WTC11 (cell line): Measurements from ENCODE around the gene ABHD18. TPM values are rescaled to one million over a fixed set of nuclear protein-coding genes. Genes with fewer than 3 reads are reported as not detected.

Source experiments
- ATAC-seq: fragments of 200-7000 bp; cut with Tn5 transposase; 2 replicates; pipeline ENCODE4 v1.10.0; 2021; ENCODE audit warnings: mild to moderate bottlenecking, moderate library complexity
- CTCF ChIA-PET: fragments of 300-600 bp; sonication (Branson Sonifier 250); formaldehyde crosslinking; loops from one replicate; lab custom pipeline; 2021; ENCODE audit warnings: antibody characterized with exemption; lab: Charles Lee
- POLR2A ChIA-PET: fragments of 350-600 bp; sonication (Branson Sonifier 250); formaldehyde crosslinking; loops from one replicate; lab custom pipeline; 2021; ENCODE audit warnings: antibody characterized with exemption; lab: Charles Lee
- DNase-seq: peaks from one replicate; pipeline ENCODE4 v3.0.0; 2021; ENCODE audit warnings: low spot score
- H3K27ac Mint-ChIP-seq: 2 replicates; pipeline ENCODE4 v1.8.0; 2021; ENCODE audit warnings: mixed read lengths
- H3K27me3 Mint-ChIP-seq: 2 replicates; pipeline ENCODE4 v1.8.0; 2021; ENCODE audit warnings: low read depth, mild to moderate bottlenecking, moderate library complexity, mixed read lengths
- H3K36me3 Mint-ChIP-seq: 2 replicates; pipeline ENCODE4 v1.8.0; 2021; ENCODE audit warnings: mixed read lengths
- H3K4me1 Mint-ChIP-seq: 2 replicates; pipeline ENCODE4 v1.8.0; 2022; ENCODE audit warnings: mixed read lengths
- H3K4me3 Mint-ChIP-seq: 2 replicates; pipeline ENCODE4 v1.8.0; 2021; ENCODE audit warnings: mild to moderate bottlenecking, moderate library complexity, mixed read lengths
- H3K9me3 Mint-ChIP-seq: 2 replicates; pipeline ENCODE4 v1.8.0; 2021; ENCODE audit warnings: mixed read lengths
- ATF1 ChIP-seq: sonication (generic); formaldehyde crosslinking; IDR thresholded peaks from 2 replicates; pipeline ENCODE4 v1.8.1; 2023; ENCODE audit warnings: mild to moderate bottlenecking, moderate library complexity, missing genetic modification reagents
- ATF3 ChIP-seq: sonication (generic); formaldehyde crosslinking; conservative IDR thresholded peaks from 2 replicates; pipeline ENCODE4 v1.8.1; 2022; ENCODE audit warnings: mild to moderate bottlenecking, missing genetic modification reagents
- ELF4 ChIP-seq: sonication (generic); formaldehyde crosslinking; IDR thresholded peaks from 2 replicates; pipeline ENCODE4 v1.8.1; 2022; ENCODE audit warnings: low read depth, mild to moderate bottlenecking, moderate library complexity, missing genetic modification reagents
- EMX1 ChIP-seq: fragments of 250-450 bp; sonication (Bioruptor Pico); IDR thresholded peaks from 2 replicates; pipeline ENCODE4 v1.8.0; 2021; ENCODE audit warnings: mild to moderate bottlenecking
- FOXK1 ChIP-seq: sonication (generic); formaldehyde crosslinking; IDR thresholded peaks from 2 replicates; pipeline ENCODE4 v1.8.0; 2022; ENCODE audit warnings: mild to moderate bottlenecking, moderate library complexity, missing genetic modification reagents
- JAZF1 ChIP-seq: fragments of 250-450 bp; sonication (Bioruptor Pico); IDR thresholded peaks from 2 replicates; pipeline ENCODE4 v1.9.0; 2021; ENCODE audit warnings: moderate library complexity, mild to moderate bottlenecking, inconsistent platforms
- KAT7 ChIP-seq: sonication (generic); formaldehyde crosslinking; IDR thresholded peaks from 2 replicates; pipeline ENCODE4 v1.8.1; 2023; ENCODE audit warnings: missing genetic modification reagents, mild to moderate bottlenecking, borderline replicate concordance
- MAX ChIP-seq: sonication (generic); formaldehyde crosslinking; IDR thresholded peaks from 2 replicates; pipeline ENCODE4 v1.8.0; 2022; ENCODE audit warnings: mild to moderate bottlenecking, missing genetic modification reagents
- SOX15 ChIP-seq: fragments of 250-450 bp; sonication (Bioruptor Pico); IDR thresholded peaks from 2 replicates; pipeline ENCODE4 v1.9.0; 2021; ENCODE audit warnings: mild to moderate bottlenecking
- TEAD4 ChIP-seq: sonication (generic); formaldehyde crosslinking; IDR thresholded peaks from 2 replicates; pipeline ENCODE4 v1.8.0; 2022; ENCODE audit warnings: mild to moderate bottlenecking, missing genetic modification reagents
- ZMAT4 ChIP-seq: fragments of 250-450 bp; sonication (Bioruptor Pico); IDR thresholded peaks from 2 replicates; pipeline ENCODE4 v1.9.0; 2021; ENCODE audit warnings: mild to moderate bottlenecking
- ZNF317 ChIP-seq: sonication (generic); formaldehyde crosslinking; IDR thresholded peaks from 2 replicates; pipeline ENCODE4 v1.8.1; 2023; ENCODE audit warnings: low read depth, mild to moderate bottlenecking, moderate library complexity, missing genetic modification reagents, borderline replicate concordance
- ZNF532 ChIP-seq: fragments of 250-450 bp; sonication (Bioruptor Pico); IDR thresholded peaks from 2 replicates; pipeline ENCODE4 v1.9.0; 2021; ENCODE audit warnings: mild to moderate bottlenecking, borderline replicate concordance
- total RNA-seq: library from RNA; stranded (reverse); gene quantifications from 3 replicates; pipeline ENCODE4 v1.2.3, GENCODE V29; 2021
- TF ChIP-seq, protein P1 (sequence below): fragments of 250-450 bp; sonication (Bioruptor Pico); IDR thresholded peaks from 2 replicates; pipeline ENCODE4 v2.1.2; 2022; ENCODE audit warnings: mild to moderate bottlenecking, moderate library complexity
- TF ChIP-seq, protein P2 (sequence below): sonication (generic); formaldehyde crosslinking; IDR thresholded peaks from 2 replicates; pipeline ENCODE4 v1.8.1; 2023; ENCODE audit warnings: mild to moderate bottlenecking, missing genetic modification reagents, moderate library complexity
- TF ChIP-seq, protein P3 (sequence below): sonication (generic); formaldehyde crosslinking; IDR thresholded peaks from 2 replicates; pipeline ENCODE4 v1.8.1; 2023; ENCODE audit warnings: mild to moderate bottlenecking, missing genetic modification reagents, borderline replicate concordance
- TF ChIP-seq, protein P4 (sequence below): sonication (generic); formaldehyde crosslinking; conservative IDR thresholded peaks from 2 replicates; pipeline ENCODE4 v1.8.1; 2023; ENCODE audit warnings: mild to moderate bottlenecking, low read depth, missing genetic modification reagents, moderate library complexity

Gene ABHD18
- total RNA-seq, 1 experiment from 2014 or later: 15.9 TPM

DNA sequence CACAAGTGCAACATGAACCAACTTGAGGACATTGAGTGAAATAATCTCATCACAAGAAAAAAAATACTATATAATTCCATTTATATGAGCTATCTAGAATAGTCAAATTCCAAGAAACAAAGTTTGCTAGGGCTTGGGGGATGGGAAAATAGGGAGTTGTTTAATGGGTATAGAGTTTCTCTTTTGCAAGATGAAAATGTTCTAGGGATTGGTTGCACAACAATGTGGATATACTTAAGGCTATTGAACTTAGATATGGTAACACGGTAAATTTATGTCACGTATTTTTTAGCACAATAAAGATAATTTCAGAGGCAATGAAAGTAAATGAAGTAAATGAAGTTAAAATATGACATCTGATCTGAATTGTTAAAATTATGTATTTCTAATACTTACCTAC is 8.1 kb upstream of the ABHD18 start:
- Mint-ChIP-seq H3K4me3 (no peak overlapping the region), H3K36me3 (peaks cover 5% of the 10 kb centered on the region; the same call in 1 of the 2 replicates), H3K27ac (no peak overlapping the region), H3K9me3 (no peaks in the 10 kb centered on the region), H3K4me1 (no peaks in the 10 kb centered on the region), H3K27me3 (no peaks in the 10 kb centered on the region)
- DNase-seq (no peak), ATAC-seq (no peak)
- ChIA-PET CTCF (no interaction called here), POLR2A (no interaction called here)
- TF ChIP-seq EMX1 (CRISPR knock-in tag): no peak
- TF ChIP-seq ZNF532 (CRISPR knock-in tag): no peak
- TF ChIP-seq, protein P1, sequence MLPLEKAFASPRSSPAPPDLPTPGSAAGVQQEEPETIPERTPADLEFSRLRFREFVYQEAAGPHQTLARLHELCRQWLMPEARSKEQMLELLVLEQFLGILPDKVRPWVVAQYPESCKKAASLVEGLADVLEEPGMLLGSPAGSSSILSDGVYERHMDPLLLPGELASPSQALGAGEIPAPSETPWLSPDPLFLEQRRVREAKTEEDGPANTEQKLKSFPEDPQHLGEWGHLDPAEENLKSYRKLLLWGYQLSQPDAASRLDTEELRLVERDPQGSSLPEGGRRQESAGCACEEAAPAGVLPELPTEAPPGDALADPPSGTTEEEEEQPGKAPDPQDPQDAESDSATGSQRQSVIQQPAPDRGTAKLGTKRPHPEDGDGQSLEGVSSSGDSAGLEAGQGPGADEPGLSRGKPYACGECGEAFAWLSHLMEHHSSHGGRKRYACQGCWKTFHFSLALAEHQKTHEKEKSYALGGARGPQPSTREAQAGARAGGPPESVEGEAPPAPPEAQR (CRISPR knock-in tag): no peak
- TF ChIP-seq ZMAT4 (CRISPR knock-in tag): no peak
- no peak for TF ChIP-seq SOX15 (CRISPR knock-in tag)
- no peak for TF ChIP-seq ELF4 (CRISPR knock-in tag)
- no peak for TF ChIP-seq JAZF1 (CRISPR knock-in tag)
- no peak for TF ChIP-seq ZNF317 (CRISPR knock-in tag)
- no peak for TF ChIP-seq TEAD4 (CRISPR knock-in tag)
- TF ChIP-seq KAT7 (CRISPR knock-in tag): no peak
- no peak for TF ChIP-seq ATF1 (CRISPR knock-in tag)
- TF ChIP-seq, protein P2, sequence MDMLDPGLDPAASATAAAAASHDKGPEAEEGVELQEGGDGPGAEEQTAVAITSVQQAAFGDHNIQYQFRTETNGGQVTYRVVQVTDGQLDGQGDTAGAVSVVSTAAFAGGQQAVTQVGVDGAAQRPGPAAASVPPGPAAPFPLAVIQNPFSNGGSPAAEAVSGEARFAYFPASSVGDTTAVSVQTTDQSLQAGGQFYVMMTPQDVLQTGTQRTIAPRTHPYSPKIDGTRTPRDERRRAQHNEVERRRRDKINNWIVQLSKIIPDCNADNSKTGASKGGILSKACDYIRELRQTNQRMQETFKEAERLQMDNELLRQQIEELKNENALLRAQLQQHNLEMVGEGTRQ (CRISPR knock-in tag): no peak
- no peak for TF ChIP-seq ATF3 (CRISPR knock-in tag)
- no peak for TF ChIP-seq FOXK1
- TF ChIP-seq, protein P3, sequence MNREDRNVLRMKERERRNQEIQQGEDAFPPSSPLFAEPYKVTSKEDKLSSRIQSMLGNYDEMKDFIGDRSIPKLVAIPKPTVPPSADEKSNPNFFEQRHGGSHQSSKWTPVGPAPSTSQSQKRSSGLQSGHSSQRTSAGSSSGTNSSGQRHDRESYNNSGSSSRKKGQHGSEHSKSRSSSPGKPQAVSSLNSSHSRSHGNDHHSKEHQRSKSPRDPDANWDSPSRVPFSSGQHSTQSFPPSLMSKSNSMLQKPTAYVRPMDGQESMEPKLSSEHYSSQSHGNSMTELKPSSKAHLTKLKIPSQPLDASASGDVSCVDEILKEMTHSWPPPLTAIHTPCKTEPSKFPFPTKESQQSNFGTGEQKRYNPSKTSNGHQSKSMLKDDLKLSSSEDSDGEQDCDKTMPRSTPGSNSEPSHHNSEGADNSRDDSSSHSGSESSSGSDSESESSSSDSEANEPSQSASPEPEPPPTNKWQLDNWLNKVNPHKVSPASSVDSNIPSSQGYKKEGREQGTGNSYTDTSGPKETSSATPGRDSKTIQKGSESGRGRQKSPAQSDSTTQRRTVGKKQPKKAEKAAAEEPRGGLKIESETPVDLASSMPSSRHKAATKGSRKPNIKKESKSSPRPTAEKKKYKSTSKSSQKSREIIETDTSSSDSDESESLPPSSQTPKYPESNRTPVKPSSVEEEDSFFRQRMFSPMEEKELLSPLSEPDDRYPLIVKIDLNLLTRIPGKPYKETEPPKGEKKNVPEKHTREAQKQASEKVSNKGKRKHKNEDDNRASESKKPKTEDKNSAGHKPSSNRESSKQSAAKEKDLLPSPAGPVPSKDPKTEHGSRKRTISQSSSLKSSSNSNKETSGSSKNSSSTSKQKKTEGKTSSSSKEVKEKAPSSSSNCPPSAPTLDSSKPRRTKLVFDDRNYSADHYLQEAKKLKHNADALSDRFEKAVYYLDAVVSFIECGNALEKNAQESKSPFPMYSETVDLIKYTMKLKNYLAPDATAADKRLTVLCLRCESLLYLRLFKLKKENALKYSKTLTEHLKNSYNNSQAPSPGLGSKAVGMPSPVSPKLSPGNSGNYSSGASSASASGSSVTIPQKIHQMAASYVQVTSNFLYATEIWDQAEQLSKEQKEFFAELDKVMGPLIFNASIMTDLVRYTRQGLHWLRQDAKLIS: no peak
- TF ChIP-seq, protein P4, sequence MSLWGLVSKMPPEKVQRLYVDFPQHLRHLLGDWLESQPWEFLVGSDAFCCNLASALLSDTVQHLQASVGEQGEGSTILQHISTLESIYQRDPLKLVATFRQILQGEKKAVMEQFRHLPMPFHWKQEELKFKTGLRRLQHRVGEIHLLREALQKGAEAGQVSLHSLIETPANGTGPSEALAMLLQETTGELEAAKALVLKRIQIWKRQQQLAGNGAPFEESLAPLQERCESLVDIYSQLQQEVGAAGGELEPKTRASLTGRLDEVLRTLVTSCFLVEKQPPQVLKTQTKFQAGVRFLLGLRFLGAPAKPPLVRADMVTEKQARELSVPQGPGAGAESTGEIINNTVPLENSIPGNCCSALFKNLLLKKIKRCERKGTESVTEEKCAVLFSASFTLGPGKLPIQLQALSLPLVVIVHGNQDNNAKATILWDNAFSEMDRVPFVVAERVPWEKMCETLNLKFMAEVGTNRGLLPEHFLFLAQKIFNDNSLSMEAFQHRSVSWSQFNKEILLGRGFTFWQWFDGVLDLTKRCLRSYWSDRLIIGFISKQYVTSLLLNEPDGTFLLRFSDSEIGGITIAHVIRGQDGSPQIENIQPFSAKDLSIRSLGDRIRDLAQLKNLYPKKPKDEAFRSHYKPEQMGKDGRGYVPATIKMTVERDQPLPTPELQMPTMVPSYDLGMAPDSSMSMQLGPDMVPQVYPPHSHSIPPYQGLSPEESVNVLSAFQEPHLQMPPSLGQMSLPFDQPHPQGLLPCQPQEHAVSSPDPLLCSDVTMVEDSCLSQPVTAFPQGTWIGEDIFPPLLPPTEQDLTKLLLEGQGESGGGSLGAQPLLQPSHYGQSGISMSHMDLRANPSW (CRISPR knock-in tag): no peak
- no peak for TF ChIP-seq MAX (CRISPR knock-in tag)
